Fibroblast of mammary gland (primary cell): ENCODE measurements around the gene KRT10.

ENCODE experiments used
- DNase-seq: peaks from one replicate; pipeline ENCODE4 v3.0.0-alpha.2; 2010; ENCODE audit warnings: low read depth
- H3K4me3 ChIP-seq: 2 replicates; pipeline ENCODE4 v1.5.1; 2011; ENCODE audit warnings: low read depth, mild to moderate bottlenecking, low read length, moderate library complexity; ENCODE audit not compliant: control insufficient read depth
- TF ChIP-seq, protein P1 (sequence below): conservative IDR thresholded peaks from 2 replicates; pipeline ENCODE4 v1.5.1; 2011; ENCODE audit warnings: low read depth, low read length, inconsistent platforms; ENCODE audit not compliant: control insufficient read depth, insufficient read depth

KRT10 gene

GRCh38 chr17:40795019-40795667 lies 27.3 kb downstream of the KRT10 start:
- no peak for DNase-seq
- TF ChIP-seq, protein P1, sequence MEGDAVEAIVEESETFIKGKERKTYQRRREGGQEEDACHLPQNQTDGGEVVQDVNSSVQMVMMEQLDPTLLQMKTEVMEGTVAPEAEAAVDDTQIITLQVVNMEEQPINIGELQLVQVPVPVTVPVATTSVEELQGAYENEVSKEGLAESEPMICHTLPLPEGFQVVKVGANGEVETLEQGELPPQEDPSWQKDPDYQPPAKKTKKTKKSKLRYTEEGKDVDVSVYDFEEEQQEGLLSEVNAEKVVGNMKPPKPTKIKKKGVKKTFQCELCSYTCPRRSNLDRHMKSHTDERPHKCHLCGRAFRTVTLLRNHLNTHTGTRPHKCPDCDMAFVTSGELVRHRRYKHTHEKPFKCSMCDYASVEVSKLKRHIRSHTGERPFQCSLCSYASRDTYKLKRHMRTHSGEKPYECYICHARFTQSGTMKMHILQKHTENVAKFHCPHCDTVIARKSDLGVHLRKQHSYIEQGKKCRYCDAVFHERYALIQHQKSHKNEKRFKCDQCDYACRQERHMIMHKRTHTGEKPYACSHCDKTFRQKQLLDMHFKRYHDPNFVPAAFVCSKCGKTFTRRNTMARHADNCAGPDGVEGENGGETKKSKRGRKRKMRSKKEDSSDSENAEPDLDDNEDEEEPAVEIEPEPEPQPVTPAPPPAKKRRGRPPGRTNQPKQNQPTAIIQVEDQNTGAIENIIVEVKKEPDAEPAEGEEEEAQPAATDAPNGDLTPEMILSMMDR = no peak
- H3K4me3 ChIP-seq = no peak overlapping the region

DNA sequence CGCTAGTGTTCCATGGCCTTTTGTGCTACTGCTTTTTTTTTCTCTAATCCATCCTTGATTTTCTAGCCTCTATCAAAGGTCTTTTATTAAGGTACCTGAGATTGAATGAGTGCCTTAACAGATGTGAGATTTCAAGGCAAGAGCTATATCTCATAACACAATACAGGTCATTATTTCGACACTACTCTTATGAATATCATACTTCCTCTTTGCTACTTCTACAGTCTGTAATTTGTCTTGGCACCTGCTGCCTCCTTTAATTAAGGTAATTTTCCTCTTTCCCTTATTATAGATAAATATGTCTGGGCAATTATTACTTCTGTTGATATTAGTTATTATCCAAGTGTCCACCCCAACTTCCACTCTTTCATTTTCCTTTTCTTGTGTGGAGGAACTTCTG lies 27.9 kb downstream of the KRT10 start:
- no peak overlapping the region for H3K4me3 ChIP-seq
- TF ChIP-seq, protein P1 = no peak
- DNase-seq = no peak

GRCh38 chr17:40793832-40794231 lies 28.6 kb downstream of the KRT10 start:
- TF ChIP-seq, protein P1 = no peak
- DNase-seq = no peak
- H3K4me3 ChIP-seq = no peak overlapping the region

DNA sequence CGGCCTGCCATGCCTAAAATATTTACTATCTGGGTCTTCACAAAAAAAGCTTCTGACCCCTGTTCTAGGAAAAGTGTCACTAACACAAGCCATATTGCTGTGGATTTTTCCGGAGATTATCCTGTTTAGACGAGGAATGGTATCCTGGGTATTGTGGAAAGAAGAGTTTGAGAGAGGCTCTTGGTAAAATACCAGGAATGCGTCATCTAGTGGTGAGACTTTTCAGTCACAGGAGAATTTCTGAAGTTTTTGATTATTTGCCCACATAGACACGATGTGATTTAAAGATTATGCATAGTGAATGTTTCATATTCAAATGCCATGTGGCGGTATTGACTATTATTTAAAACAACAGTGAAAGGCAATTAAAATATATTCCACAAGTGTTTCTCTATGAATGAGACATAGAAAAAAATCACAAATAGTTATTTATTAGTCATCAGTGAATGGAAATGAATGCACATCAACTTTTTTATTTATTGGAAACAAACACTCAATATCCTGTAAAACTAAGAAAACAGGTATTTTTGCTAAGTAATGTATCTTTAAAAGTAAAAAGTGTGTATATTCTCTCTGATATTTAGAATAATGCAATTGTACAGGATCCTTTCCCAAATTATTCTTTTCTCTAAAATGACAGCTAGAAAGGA lies 30.5 kb downstream of the KRT10 start:
- TF ChIP-seq, protein P1 = peak; percentile 77
- no peak overlapping the region for H3K4me3 ChIP-seq
- DNase-seq = peak; percentile 62

DNA sequence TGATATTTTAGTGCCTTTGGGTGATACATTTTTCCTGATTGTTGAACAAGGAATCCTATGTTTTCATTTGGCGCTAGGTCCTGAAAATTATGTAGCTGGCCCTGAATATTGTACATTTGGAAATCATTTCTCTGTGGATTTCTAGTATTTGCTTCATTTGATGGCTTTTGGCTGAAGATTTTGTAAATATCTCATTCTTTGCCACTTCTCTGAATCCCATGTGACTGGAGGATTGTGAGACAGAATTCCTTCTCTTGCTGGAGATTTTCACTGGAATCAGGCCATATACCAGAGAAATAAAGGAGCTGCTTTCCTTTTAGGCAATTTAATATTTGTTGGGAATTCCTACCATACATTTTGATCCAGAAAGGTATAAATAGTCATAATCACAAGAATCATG lies 31.3 kb downstream of the KRT10 start:
- no peak overlapping the region for H3K4me3 ChIP-seq
- TF ChIP-seq, protein P1 = no peak
- no peak for DNase-seq

- H3K4me3 ChIP-seq = no peak within 1 kb of the TSS
- no peak for DNase-seq
- TF ChIP-seq, protein P1 = no peak
Observed at GRCh38 chr17:40782450-40782849, 40.0 kb downstream of the KRT10 start, which contains the start of gene KRT27. Gene KRT27 (minus strand): TSS chr17:40782550. CDS start chr17:40782493, 57 bp downstream.
